OCI-LY3 (cell line): ENCODE measurements around the gene NRG3.

ENCODE experiments used
- H2AFZ ChIP-seq: fragments of 200-600, 300-600 bp; shearing (Covaris generic); 2 replicates; pipeline ENCODE4 v1.6.0; 2014; ENCODE audit warnings: antibody characterized with exemption, low read depth, low read length
- H3K27ac ChIP-seq: fragments of 200-600, 300-600 bp; sonication (generic); 2 replicates; pipeline ENCODE4 v1.5.1; 2014; ENCODE audit warnings: mild to moderate bottlenecking, low read length, moderate library complexity, mixed read lengths
- H3K27me3 ChIP-seq: fragments of 200-600, 300-600 bp; sonication (generic); 2 replicates; pipeline ENCODE4 v1.6.1; 2014; ENCODE audit warnings: low read depth, low read length, mixed read lengths
- H3K36me3 ChIP-seq: fragments of 200-600, 300-600 bp; sonication (generic); replicated peaks from 2 replicates; pipeline ENCODE3; 2014; ENCODE audit warnings: low read depth, low read length, mixed read lengths
- H3K4me1 ChIP-seq: fragments of 300-600, 200-600 bp; sonication (generic); 2 replicates; pipeline ENCODE4 v1.6.1; 2014; ENCODE audit warnings: low read length, mixed read lengths
- H3K4me2 ChIP-seq: fragments of 200-600, 300-600 bp; sonication (generic); 2 replicates; pipeline ENCODE4 v1.6.1; 2014; ENCODE audit warnings: low read length, mixed read lengths
- H3K4me3 ChIP-seq: fragments of 300-600, 200-600 bp; sonication (generic); 2 replicates; pipeline ENCODE4 v1.5.1; 2014; ENCODE audit warnings: antibody characterized with exemption, mild to moderate bottlenecking, low read length, moderate library complexity
- H3K79me2 ChIP-seq: fragments of 300-600, 200-600 bp; shearing (Covaris generic); 2 replicates; pipeline ENCODE4 v1.6.1; 2014; ENCODE audit warnings: mild to moderate bottlenecking, low read length, mixed read lengths
- H3K9ac ChIP-seq: fragments of 300-600, 200-600 bp; shearing (Covaris generic); 2 replicates; pipeline ENCODE4 v1.6.0; 2014; ENCODE audit warnings: mild to moderate bottlenecking, low read length, moderate library complexity
- H3K9me3 ChIP-seq: fragments of 200-600, 300-600 bp; shearing (Covaris generic); 2 replicates; pipeline ENCODE4 v1.6.1; 2014; ENCODE audit warnings: low read length, mixed read lengths; ENCODE audit not compliant: insufficient read depth
- H4K20me1 ChIP-seq: fragments of 200-600, 300-600 bp; sonication (generic); 2 replicates; pipeline ENCODE4 v1.6.1; 2016; ENCODE audit warnings: low read length, mixed read lengths; ENCODE audit not compliant: insufficient read depth
- EZH2phosphoT487 ChIP-seq: fragments of 200-600 bp; shearing (Covaris generic); IDR thresholded peaks from 2 replicates; pipeline ENCODE4 v1.6.1; 2018; ENCODE audit warnings: antibody characterized with exemption, mixed run types, low read depth
- TF ChIP-seq, protein P1 (sequence below): fragments of 200-600, 300-600 bp; sonication (generic); IDR thresholded peaks from 2 replicates; pipeline ENCODE4 v1.5.1; 2014; ENCODE audit warnings: antibody characterized with exemption, low read length, low read depth

The NRG3 gene

DNA sequence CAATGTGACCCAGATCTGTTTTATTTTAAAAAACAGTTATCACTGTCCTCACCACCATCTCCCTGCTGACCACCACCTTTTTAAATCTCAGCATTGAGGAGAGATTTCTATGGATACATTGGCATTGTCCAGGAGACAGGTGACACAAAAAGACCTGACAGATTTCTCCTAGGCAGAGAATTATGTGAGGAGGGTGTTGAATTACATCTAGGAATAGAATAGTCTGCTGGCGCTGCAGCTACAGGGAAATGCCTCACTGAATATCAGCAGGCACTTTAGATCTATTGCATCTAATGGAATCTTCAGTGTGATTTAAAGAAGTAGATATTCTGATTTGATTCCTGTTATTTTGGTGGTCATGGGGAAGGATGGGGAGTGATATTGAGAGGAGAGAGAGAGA lies 593.5 kb downstream of the NRG3 start:
- H3K4me2 ChIP-seq = no peak overlapping the region
- no peaks in the 10 kb centered on the region for H3K9me3 ChIP-seq
- no peaks in the 10 kb centered on the region for H3K79me2 ChIP-seq
- H2AFZ ChIP-seq = no peak overlapping the region
- no peaks in the 10 kb centered on the region for H3K36me3 ChIP-seq
- no peak overlapping the region for H3K9ac ChIP-seq
- no peak overlapping the region for H3K4me3 ChIP-seq
- TF ChIP-seq EZH2phosphoT487 = no peak
- TF ChIP-seq, protein P1, sequence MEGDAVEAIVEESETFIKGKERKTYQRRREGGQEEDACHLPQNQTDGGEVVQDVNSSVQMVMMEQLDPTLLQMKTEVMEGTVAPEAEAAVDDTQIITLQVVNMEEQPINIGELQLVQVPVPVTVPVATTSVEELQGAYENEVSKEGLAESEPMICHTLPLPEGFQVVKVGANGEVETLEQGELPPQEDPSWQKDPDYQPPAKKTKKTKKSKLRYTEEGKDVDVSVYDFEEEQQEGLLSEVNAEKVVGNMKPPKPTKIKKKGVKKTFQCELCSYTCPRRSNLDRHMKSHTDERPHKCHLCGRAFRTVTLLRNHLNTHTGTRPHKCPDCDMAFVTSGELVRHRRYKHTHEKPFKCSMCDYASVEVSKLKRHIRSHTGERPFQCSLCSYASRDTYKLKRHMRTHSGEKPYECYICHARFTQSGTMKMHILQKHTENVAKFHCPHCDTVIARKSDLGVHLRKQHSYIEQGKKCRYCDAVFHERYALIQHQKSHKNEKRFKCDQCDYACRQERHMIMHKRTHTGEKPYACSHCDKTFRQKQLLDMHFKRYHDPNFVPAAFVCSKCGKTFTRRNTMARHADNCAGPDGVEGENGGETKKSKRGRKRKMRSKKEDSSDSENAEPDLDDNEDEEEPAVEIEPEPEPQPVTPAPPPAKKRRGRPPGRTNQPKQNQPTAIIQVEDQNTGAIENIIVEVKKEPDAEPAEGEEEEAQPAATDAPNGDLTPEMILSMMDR = no peak
- no peaks in the 10 kb centered on the region for H3K4me1 ChIP-seq
- H3K27me3 ChIP-seq = no peaks in the 10 kb centered on the region
- no peak overlapping the region for H3K27ac ChIP-seq
- H4K20me1 ChIP-seq = no peaks in the 10 kb centered on the region

DNA sequence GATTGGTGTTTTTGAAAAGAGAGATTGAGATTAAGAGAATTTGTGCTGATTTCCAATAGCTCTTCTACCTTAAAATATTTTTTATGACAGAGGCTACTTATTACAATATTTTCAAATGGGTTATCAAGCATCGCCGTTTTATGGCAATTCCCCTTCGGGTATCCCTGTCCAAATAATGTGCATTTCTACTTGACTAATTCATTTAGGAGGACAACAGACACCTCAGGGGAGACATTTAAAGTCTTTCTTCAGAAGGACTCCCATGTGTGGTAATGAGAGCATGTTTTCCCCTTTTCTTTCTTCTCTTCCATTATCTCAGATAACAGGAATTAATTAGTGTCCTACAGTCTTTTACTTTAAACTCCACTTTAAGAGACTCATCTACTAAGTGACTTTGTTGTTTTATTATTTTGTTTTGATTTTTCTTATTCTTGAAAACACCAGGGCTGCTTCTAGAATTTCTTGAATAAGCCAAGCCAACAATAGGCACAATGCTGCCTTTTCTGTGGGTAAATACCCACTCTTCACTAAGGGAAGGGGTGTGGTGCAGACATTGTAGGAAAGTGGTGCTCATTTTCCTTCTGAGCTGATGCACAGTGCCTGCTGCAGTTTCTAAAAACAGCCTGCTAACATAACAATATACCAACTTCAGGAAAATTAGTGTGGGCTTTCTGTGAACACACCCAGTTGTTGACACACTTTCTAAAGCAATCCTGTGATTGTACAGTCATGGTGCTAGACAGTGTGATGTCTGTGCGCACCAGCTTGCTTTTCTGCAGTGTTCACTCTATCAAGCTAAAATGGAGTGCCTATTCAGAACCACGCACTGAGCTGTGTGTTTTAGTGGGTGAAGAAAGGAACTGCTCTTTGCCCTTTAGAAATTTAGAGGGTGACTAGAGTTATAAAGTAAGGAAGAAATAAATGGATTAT lies 597.7 kb downstream of the NRG3 start:
- no peaks in the 10 kb centered on the region for H3K36me3 ChIP-seq
- no peak overlapping the region for H3K9ac ChIP-seq
- no peaks in the 10 kb centered on the region for H3K79me2 ChIP-seq
- no peaks in the 10 kb centered on the region for H4K20me1 ChIP-seq
- H3K9me3 ChIP-seq = no peaks in the 10 kb centered on the region
- H3K4me1 ChIP-seq = no peaks in the 10 kb centered on the region
- no peak overlapping the region for H3K4me3 ChIP-seq
- H3K27ac ChIP-seq = no peak overlapping the region
- no peaks in the 10 kb centered on the region for H3K27me3 ChIP-seq
- H3K4me2 ChIP-seq = no peak overlapping the region
- TF ChIP-seq, protein P1 = no peak
- H2AFZ ChIP-seq = no peak overlapping the region

DNA sequence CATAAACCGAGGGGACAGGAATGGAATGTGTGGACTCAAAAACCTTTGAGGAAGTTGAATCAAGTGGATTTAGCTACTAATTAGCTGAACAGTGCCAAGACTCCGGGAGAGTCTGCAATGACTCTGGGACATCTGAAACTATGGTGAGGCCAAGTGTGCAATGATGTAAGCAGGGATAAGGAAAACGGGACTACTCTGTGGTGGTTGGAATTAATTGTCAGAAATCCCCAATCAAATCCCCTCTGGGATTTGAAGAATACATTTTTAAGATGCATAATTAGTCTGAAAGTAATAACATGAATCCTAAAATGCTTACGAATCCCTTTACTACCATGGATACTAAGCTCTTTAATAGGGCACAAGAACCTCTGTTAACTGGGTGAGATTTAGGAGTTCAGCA lies 602.8 kb downstream of the NRG3 start:
- no peaks in the 10 kb centered on the region for H3K4me1 ChIP-seq
- no peaks in the 10 kb centered on the region for H3K79me2 ChIP-seq
- no peak overlapping the region for H3K4me3 ChIP-seq
- TF ChIP-seq, protein P1 = no peak
- TF ChIP-seq EZH2phosphoT487 = no peak
- no peaks in the 10 kb centered on the region for H3K27me3 ChIP-seq
- no peak overlapping the region for H3K9ac ChIP-seq
- H4K20me1 ChIP-seq = no peaks in the 10 kb centered on the region
- no peak overlapping the region for H3K27ac ChIP-seq
- H2AFZ ChIP-seq = no peak overlapping the region
- H3K9me3 ChIP-seq = no peaks in the 10 kb centered on the region
- H3K36me3 ChIP-seq = no peaks in the 10 kb centered on the region
- H3K4me2 ChIP-seq = no peak overlapping the region

DNA sequence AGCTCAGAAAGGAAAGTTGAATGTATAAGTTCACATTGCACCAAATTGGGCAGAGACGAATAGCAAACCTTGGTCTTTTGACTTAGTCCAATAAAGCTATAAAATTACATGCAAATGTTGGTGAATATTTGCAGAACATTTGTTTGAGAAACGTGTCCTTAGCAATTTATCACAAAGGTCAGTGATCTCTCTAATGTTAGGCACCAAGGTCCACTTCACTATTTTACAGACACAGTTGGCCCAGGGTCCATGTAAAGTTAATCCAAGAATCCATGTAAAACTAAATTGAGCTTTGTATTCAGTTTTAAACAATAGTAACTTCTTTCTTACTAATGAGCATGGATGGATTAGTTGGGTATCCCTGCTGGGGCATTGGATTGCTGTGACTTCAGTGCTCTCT lies 617.7 kb downstream of the NRG3 start:
- Histone ChIP-seq H3K4me2 (no peak overlapping the region), H3K9ac (no peak overlapping the region), H3K4me3 (no peak overlapping the region), H2AFZ (no peak overlapping the region), H3K36me3 (no peaks in the 10 kb centered on the region), H3K4me1 (no peaks in the 10 kb centered on the region), H4K20me1 (no peaks in the 10 kb centered on the region), H3K9me3 (no peaks in the 10 kb centered on the region), H3K27ac (no peak overlapping the region), H3K79me2 (no peaks in the 10 kb centered on the region), H3K27me3 (no peaks in the 10 kb centered on the region)
- no peak for TF ChIP-seq EZH2phosphoT487
- TF ChIP-seq, protein P1 = no peak
